Measurements from ENCODE around the gene GYPE. TPM values are rescaled to one million over a fixed set of nuclear protein-coding genes. Genes with fewer than 3 reads are reported as not detected.
"Not testable (repeated sequence)": the region's sequence is repeated elsewhere in the genome, so short reads cannot be mapped to it uniquely, and the experiment has no call there.

Gene GYPE
- total RNA-seq, 1 donor from 2014 or later = not detected

DNA sequence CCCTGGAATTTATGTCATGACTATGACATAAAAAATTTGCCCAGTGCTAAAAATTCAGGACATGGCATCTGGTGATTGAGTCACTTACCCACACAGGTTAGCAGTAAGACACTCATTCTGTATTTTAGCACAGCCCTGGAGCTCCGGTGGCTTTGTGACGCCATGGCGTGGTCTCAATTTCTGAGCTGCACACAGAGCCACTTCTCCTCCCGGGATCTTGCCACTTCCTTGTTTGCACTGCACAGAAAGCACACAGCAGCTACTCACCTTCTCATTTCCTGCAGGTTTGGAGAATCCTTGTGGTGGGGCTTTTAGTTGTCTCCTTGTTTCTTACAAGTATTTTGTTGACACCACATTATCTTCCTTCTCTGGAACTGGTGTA, 76.1 kb downstream of the GYPE start:
- H3K4me3 Mint-ChIP-seq (ENCODE audit: unreplicated experiment); H3K27me3 Mint-ChIP-seq (ENCODE audit: unreplicated experiment); H3K36me3 Mint-ChIP-seq (ENCODE audit: unreplicated experiment); DNase-seq (ENCODE audit: extremely low spot score, unreplicated experiment); H3K27ac Mint-ChIP-seq (ENCODE audit: unreplicated experiment); H3K4me1 Mint-ChIP-seq (ENCODE audit: unreplicated experiment): not testable (repeated sequence)
- H3K9me3 Mint-ChIP-seq (ENCODE audit: unreplicated experiment) = peaks cover 14% of the 10 kb centered on the region

Other genes starting within 250 kb of the GYPE start
- not detected in 2 replicates for gene FREM3, start 204.9 kb downstream of the GYPE start, total RNA-seq
- not detected in 2 replicates for gene GYPB, start 113.8 kb upstream of the GYPE start, total RNA-seq
- gene GYPA, start 235.2 kb upstream of the GYPE start, total RNA-seq = not detected in 2 replicates